ENCODE results near the gene NDST1. TPM values are rescaled to one million over a fixed set of nuclear protein-coding genes. Genes with fewer than 3 reads are reported as not detected.
"Not testable (repeated sequence)": the region's sequence is repeated elsewhere in the genome, so short reads cannot be mapped to it uniquely, and the experiment has no call there.

NDST1 gene
- polyA plus RNA-seq, 1 experiment: 52.2 TPM

DNA sequence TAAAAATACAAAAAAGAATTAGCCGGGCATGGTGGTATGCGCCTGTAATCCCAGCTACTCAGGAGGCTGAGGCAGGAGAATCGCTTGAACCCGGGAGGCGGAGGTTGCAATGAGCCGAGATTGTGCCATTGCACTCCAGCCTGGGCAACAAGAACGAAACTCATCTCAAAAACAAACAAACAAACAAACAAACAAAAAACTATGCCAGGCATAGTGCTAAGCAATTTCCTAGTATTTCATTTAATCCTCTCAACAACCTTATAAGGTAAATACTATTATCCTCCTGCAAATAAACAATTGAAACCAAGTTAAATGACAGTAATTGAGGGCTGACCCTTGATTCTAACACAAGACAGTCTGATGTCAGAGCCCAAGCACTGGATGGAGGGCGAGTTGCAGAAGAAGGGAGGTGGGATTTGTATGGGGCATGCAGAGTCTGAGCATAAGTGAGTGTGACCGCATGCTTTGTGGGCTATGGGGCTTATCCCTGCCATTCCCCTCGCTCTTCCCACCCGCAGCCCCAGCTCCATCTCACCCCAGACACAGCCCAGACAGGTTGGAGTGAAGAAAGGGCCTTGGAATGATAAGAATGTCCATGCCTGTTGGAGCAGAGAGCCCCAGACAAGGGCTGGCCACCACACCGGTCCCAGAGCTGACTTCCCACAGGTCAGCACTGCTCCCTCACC lies 34.1 kb upstream of the NDST1 start:
- no peaks in the 10 kb centered on the region for H3K9me3 ChIP-seq (ENCODE audit: control insufficient read depth, insufficient read depth, low read length)
- ChIA-PET CTCF (interaction anchor here (1.0 to 2.3 kb wide), 5 partner anchors 15 to 71 kb away, joined by 4 to 5 read pairs (median 4); no protein-coding TSS in a partner anchor), POLR2A (interaction anchor here (0.5 to 1.4 kb wide), 6 partner anchors 13 to 996 kb away, joined by 3 to 7 read pairs (median 4); no protein-coding TSS in a partner anchor)
- no peaks in the 10 kb centered on the region for H3K27me3 ChIP-seq (ENCODE audit: control insufficient read depth, insufficient read depth, low read length)
- peak overlapping the region; percentile 94 for H3K27ac ChIP-seq (ENCODE audit: low read depth, low read length)
- DNase-seq (ENCODE audit: low read depth, low spot score): no peak
- H3K4me3 ChIP-seq (ENCODE audit: low read depth, low read length): no peak overlapping the region
- TF ChIP-seq, protein P1, sequence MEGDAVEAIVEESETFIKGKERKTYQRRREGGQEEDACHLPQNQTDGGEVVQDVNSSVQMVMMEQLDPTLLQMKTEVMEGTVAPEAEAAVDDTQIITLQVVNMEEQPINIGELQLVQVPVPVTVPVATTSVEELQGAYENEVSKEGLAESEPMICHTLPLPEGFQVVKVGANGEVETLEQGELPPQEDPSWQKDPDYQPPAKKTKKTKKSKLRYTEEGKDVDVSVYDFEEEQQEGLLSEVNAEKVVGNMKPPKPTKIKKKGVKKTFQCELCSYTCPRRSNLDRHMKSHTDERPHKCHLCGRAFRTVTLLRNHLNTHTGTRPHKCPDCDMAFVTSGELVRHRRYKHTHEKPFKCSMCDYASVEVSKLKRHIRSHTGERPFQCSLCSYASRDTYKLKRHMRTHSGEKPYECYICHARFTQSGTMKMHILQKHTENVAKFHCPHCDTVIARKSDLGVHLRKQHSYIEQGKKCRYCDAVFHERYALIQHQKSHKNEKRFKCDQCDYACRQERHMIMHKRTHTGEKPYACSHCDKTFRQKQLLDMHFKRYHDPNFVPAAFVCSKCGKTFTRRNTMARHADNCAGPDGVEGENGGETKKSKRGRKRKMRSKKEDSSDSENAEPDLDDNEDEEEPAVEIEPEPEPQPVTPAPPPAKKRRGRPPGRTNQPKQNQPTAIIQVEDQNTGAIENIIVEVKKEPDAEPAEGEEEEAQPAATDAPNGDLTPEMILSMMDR (IDR thresholded peaks at IDR 0.05; ENCODE audit: low read depth, low read length): no peak

DNA sequence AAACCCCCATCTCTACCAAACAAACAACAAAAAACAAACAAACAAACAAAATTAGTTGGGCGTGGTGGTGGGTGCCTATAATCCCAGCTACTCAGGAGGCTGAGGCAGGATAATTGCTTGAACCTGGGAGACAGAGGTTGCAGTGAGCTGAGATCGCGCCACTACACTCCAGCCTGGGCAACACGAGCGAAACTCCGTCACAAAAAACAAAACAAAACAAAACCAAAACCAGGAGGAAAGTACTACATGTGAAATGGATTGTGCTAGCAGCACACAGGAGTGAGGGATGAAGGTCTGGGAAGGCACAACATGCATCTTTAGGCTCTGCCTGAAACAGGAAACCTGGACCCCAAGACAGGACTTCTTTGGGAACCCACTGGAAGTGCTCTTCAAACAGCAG lies 31.4 kb upstream of the NDST1 start:
- H3K27me3 ChIP-seq (ENCODE audit: control insufficient read depth, insufficient read depth, low read length); POLR2A ChIA-PET; DNase-seq (ENCODE audit: low read depth, low spot score); H3K4me3 ChIP-seq (ENCODE audit: low read depth, low read length); CTCF ChIA-PET; H3K27ac ChIP-seq (ENCODE audit: low read depth, low read length); H3K9me3 ChIP-seq (ENCODE audit: control insufficient read depth, insufficient read depth, low read length): not testable (repeated sequence)

DNA sequence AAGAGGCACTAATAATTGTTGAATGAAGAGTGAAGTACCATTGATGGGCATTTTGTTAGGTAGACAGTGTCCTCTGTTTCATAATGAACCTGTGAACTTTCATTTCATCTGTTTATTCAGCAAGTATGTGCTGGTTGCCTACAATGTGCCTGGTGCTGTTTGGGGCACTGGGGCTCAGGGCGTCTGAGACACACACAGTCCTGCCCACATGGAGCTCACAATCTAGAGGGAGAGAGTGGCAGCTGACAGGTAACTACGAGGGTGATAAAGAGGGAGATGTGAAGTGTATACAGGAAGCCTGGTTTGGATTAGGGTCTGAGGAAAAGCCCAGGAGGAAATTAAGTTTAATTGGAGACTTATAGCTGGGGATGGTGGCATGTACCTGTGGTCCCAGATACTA lies 28.5 kb upstream of the NDST1 start:
- Histone ChIP-seq H3K27me3 (ENCODE audit: control insufficient read depth, insufficient read depth, low read length) (no peaks in the 10 kb centered on the region), H3K9me3 (ENCODE audit: control insufficient read depth, insufficient read depth, low read length) (no peaks in the 10 kb centered on the region), H3K4me3 (ENCODE audit: low read depth, low read length) (no peak overlapping the region), H3K27ac (ENCODE audit: low read depth, low read length) (no peak overlapping the region)
- TF ChIP-seq, protein P1 (IDR thresholded peaks at IDR 0.05; ENCODE audit: low read depth, low read length): no peak
- no peak for DNase-seq (ENCODE audit: low read depth, low spot score)
- ChIA-PET POLR2A (no interaction called here), CTCF (interaction anchor here (0.6 kb wide), 1 partner anchor 21 kb away, joined by 5 read pairs; no protein-coding TSS in a partner anchor)

DNA sequence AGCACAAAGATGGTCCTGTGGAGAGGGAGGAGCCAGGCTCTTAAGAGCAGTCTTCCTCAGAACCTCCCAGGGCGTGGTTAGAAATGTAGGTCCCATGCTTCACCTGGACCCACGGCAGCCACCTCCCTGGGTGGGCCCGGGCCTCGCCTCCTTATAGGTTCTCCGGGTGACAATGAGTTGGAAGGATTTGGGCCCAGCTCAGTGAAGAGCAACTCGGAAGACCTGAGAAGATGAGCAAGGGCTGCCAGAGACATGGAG lies 26.3 kb upstream of the NDST1 start:
- TF ChIP-seq, protein P1 (IDR thresholded peaks at IDR 0.05; ENCODE audit: low read depth, low read length): no peak
- Histone ChIP-seq H3K27ac (ENCODE audit: low read depth, low read length) (no peak overlapping the region), H3K4me3 (ENCODE audit: low read depth, low read length) (no peak overlapping the region), H3K27me3 (ENCODE audit: control insufficient read depth, insufficient read depth, low read length) (no peaks in the 10 kb centered on the region), H3K9me3 (ENCODE audit: control insufficient read depth, insufficient read depth, low read length) (no peaks in the 10 kb centered on the region)
- CTCF ChIA-PET: no interaction called here
- POLR2A ChIA-PET: interaction anchor here (0.8 kb wide), 1 partner anchor 9 kb away, joined by 3 read pairs; no protein-coding TSS in a partner anchor
- no peak for DNase-seq (ENCODE audit: low read depth, low spot score)

DNA sequence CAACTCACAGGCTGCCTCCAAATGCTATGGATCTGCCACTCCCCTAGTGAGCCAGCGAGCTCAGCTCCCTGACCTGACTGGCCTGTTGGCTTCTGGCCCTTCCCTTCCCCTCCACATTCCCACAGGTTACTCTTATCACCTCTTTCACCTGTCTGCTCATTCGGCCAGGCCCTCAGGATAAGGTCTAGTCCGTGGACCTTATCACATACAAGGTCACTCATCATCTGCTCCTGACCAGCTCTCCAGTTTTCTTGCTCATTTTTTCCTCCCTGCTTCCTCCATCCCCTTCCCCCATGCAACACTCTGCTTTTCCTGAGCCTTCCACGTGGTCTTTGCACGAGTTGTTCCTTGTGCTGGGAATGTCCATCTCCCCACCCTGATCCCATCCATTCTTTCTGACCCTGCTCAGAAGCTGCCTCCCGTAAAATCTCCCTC lies 25.9 kb upstream of the NDST1 start:
- ChIA-PET CTCF (interaction anchor here (1.4 kb wide), 1 partner anchor 64 kb away, joined by 4 read pairs; no protein-coding TSS in a partner anchor), POLR2A (interaction anchor here (0.8 kb wide), 1 partner anchor 9 kb away, joined by 3 read pairs; no protein-coding TSS in a partner anchor)
- H3K4me3 ChIP-seq (ENCODE audit: low read depth, low read length): no peak overlapping the region

More for the DNA sequence above, 25.9 kb upstream of the NDST1 start:
- H3K9me3 ChIP-seq (ENCODE audit: control insufficient read depth, insufficient read depth, low read length): no peaks in the 10 kb centered on the region
- DNase-seq (ENCODE audit: low read depth, low spot score): no peak
- no peaks in the 10 kb centered on the region for H3K27me3 ChIP-seq (ENCODE audit: control insufficient read depth, insufficient read depth, low read length)
- no peak overlapping the region for H3K27ac ChIP-seq (ENCODE audit: low read depth, low read length)
- TF ChIP-seq, protein P1 (IDR thresholded peaks at IDR 0.05; ENCODE audit: low read depth, low read length): no peak
